Jurkat, Clone E6-1 (cell line): ENCODE measurements around the gene FOXO3.

Experiments used
- DNase-seq: peaks from one replicate; pipeline ENCODE4 v3.0.0-alpha.2; 2011; ENCODE audit warnings: low read depth, low spot score
- H3K4me3 ChIP-seq: 2 replicates; pipeline ENCODE4 v1.5.1; 2011; ENCODE audit warnings: mild to moderate bottlenecking, low read length, control low read depth, moderate library complexity

FOXO3 gene

DNA sequence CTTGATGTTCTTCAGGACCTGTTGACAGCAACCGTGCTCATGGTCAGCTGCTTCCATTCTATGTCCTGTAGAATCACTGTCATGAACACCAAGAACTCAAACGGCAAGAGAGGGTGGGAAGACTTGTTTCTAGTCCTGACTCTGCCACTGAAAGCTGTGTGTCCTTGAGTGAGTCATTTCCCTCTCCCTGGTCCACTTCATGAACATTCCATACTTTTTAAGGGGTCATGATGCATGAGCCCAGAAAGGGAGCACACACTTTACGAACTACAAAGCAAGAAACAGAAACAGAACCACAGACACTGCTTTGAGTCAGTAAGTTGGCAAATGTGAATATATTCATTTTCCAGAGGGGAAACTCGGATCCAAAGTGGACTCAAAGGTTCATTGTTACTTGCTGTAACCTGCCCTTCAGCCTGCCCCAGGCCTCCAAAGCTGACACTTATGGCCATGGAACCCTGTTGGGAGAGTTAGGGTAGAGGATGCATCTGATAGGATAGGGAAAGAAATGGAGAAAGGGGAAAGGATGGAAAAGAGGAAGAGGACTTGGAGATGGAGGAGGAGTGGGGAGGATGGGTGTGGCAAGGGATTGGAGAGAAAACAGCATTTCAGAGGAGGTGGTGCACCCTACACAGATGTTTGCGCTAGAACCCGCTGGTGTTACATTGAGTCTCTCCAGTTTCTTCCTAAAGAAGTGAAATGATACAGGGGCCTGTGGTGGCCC, 129.8 kb downstream of the FOXO3 start:
- DNase-seq: no peak
- no peak overlapping the region for H3K4me3 ChIP-seq

DNA sequence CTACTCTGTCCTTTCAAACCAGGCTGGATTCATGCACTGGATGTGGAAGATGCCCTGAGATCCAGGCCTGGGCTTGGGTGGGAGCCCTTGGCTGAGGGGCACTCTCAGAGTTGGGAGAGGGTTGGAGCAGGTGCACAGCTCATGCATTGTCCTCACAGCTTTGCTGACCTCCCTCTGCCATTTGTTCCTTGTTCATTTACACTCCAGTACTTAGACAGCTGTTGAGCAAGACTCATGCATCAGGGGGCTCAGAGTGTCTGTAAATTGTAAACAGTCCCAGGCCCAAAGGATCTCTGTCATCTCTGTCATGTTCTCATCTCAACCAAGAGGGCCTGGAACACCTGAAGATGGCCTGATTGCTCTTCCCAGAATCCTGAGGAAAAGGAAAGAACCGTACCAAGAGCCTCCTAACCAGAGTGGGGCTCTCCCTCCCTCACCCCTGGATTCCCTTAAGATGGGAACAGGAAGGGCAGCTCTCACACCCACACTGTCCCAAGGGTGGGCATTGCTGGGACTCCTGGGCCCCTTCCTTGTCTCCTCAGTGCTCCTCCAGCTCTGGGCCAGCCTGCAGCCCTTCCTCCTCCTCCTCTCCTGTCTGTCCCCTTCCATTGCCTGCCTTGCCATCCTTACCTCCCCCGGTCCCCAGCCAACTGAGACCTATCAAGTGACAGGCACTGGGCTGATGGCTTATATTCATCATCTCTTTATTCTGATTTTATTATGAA, 132.9 kb downstream of the FOXO3 start:
- no peak overlapping the region for H3K4me3 ChIP-seq

DNA sequence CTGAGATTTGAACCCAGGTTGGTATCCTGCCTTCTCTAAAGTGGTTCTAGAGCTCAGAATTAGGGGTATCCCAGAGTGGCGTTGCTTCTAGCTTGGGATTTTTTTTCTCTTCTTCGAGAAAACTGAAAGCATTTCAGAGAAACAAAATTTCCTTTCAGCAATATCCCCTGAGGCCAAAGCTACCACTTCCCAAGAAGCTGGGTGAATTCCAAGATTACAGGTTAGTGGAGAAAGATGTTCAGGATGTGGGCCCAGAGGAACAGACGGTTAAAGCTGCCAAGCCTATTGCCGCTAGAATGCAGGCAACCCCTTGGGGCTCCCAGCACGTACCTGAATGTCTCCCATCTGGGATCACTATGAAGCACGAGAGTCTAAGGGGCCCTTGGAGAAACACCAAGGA, 134.1 kb downstream of the FOXO3 start:
- DNase-seq: no peak
- no peak overlapping the region for H3K4me3 ChIP-seq

More for the DNA sequence above, 132.9 kb downstream of the FOXO3 start:
- DNase-seq: no peak

DNA sequence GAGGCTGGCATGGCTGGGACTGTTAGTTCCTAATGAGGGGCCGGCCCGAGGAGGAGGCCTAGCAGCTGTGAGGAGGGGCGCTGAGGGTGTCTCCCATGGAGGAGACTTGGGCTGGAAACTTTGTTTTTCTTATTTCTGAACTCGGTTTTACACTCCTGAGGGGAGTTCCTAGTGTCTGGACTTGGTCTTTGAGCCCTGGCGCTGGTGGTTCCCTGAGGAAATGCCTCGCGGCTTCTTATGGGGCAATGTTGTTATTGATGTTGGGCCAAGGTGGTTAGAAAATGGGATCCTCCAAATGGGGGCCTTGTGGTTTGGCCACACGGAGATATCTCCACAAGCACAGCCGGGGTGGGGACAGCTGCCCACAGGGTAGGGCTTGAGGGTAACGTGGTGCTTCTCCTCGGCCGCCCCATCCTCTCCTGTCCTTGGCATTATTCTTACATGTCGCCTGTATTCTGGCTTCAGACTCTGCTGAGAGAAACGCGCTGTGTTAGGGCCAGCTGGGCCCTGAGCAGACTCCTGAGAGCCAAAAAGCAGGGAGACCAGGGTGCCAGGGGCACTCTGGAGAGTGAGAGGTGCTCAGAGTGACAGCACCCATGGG, 136.9 kb downstream of the FOXO3 start:
- H3K4me3 ChIP-seq: no peak overlapping the region
- DNase-seq: no peak

DNA sequence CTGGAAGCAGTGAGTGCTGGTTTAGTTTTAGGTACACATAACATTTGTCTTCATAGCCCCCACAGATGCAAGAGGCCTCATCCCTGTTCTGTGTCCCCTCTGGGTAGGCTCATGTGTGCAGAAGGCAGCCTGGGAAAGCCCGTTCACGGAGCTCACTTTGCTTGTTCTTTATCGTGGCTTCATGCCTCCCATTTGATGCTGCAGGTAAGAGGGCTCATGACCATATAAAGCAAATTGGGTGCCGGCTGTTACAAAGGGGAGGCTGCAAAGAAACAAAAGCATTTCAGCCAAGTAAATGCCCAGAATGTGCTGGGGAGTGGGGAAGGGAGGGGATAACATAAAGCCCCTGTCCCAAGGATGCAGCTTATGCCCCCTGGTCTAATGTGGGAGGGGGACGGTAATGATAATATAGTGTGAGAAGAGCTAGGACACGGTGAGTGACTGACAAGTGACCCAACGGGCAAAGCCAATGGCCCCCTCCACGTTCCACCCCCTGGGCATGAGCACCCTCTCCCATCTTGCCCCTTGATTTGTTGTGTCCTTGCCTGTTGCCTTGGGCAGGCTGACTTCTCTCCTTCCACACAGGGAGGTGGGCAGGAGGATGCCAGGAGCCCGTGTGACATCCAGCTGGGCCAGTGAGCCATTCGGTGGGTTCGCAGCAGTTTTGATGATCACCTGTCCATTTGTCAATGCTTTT, 138.0 kb downstream of the FOXO3 start:
- no peak for DNase-seq
- H3K4me3 ChIP-seq: no peak overlapping the region

DNA sequence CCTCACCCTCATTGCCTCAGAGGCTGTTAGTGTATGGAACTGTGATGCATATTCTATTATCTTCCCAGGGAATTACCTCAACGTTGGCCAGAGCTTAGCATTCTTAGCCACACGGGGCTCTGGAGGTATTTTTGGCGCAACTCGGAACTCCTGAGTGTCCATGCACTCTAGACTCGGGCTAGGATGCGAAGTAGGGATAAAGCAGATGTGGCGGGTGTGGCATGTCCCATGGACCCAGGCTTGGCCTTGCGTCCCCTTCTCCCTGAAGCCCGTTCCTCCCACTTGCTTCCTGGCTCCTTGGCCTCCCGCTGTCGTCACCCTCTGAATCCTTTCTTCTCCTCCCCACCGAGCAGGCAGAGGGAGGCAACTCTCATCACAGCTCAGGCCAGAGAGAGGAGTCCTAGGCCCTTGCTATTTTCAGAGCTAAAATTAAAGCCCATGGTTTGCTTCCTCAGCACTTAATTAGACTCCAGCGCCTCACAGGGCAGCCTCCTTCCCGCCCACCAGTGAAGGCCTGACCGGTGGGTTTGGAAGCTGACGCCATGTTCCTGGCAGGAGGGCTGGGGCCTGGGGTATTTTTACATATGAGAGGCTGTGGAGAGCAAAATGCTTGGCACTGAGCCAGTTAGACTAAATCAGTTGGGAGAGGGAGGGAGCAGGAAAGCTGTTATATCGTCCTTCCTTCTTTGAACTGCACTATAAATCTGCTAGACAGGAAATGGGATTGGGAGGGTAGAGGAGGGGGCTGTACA, 138.7 kb downstream of the FOXO3 start:
- no peak overlapping the region for H3K4me3 ChIP-seq
- no peak for DNase-seq

DNA sequence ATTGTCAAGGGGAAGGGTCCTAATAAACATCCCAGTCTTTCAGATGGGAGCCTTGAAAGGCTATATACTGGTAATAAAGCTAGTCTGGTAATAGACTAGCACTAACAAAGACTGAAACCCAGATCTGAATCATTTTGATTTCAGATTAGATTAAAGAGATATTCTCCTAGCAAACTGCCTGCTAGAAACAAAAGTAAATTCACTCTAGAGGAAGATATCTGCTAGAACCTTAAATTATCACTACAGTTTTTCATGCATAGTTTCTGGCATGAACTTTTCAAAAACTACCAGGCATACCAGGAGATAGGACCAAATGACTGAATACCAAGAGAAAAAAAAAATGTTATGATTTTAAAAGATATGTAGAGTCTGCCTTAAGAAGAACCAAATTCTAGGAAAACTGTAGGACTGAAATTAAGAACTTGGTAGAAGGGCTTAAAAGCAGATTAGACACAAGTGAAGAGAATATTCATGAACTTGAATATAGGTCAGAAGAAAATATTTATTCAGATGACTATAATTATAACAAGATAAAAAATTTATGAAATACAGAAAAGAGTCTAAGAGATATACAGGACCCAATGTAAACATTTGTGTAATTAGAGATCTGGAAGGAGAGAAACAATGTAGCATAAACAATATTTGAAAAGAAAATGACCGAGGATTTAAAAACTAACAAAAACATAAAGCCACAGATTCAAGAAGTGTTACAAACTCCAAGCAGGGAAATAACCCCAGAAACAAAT, 141.6 kb downstream of the FOXO3 start:
- no peak overlapping the region for H3K4me3 ChIP-seq
- DNase-seq: no peak

DNA sequence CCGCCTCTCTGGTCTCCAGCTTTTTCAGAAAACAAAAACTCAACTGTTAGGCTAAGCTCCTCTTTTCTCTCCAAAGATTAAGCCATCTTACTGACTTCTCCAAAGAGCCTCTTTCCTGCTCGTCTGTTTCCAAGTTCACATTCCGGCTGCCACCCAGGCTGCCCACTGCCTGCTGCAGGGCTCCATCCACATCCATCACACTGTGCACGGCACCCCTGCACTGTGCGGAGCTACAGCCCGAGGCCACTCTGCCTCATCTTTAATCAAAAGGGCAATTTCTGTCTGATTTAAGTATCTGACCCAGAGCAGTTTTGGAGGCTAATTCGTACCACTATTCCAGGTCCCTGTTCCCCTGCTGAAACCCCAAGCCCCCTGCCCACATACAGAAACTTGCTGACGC, 145.9 kb downstream of the FOXO3 start:
- no peak for DNase-seq
- H3K4me3 ChIP-seq: no peak overlapping the region

DNA sequence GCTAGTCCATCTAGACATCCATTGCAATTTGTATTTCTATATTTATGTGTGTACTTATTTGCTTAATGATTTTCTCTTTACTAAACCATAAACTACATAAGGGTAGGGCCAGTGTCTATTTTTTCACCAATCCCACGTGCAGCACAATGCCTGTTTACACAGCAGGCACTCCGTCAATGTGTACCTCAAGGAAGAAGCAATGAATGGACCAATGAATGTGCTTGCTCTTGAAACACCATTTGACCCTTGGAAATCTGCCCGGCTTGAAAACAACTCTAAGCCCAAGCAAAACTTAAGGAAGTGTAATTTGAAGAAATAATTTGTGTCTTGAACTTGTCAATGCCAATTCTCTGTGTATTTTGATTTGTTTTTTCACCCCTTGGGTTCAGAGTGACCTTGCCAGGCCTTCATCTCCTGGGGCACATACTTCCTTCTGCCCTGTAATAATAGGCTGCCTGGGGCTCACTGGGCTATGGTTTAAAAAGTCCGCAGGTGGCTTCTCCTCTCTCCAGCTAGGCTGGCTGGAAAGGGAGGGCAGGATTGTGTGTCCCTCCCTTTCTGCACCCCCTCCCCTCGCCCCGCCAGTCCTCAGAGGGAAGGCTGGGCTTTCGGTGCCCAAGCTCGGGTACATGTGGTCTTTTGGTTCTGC, 146.7 kb downstream of the FOXO3 start:
- DNase-seq: no peak
- no peak overlapping the region for H3K4me3 ChIP-seq

DNA sequence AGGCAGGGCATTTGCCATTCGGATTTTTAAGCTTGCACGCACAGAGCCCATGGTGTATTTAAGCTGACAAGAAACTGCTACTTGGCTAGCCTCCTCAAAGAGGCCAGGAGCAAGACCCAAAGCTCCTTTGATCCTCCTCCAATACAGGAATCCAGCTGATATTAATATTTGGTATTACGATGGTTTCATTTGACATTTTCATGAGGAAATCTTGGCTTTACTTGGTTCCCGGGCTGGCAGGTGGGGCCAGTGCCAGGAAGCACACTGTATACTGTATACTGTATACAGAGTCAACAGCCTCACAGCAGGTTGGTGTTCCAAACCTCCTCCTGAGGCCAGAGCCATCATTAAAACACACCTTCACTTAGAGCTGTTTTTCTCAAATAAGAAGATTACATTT, 149.3 kb downstream of the FOXO3 start:
- DNase-seq: no peak
- H3K4me3 ChIP-seq: no peak overlapping the region

DNA sequence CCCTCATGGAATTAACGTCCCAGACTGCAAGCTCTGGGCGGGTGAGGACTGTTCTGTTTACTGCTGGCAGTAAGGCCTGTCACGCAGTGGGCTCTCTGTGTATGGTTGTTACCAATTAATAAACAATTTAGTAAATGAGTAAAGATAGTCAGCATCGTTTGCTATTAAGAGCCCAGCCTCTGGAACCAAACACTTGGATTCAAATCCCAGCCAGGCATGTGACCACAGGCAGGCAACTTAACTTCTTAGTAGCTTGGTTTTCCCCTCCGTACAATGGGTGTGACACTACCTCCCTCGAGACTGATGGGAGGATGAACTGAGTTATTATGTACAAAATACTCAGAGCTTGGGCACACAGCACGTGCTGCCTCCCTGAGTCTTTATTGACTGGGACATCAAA, 149.8 kb downstream of the FOXO3 start:
- DNase-seq: no peak

DNA sequence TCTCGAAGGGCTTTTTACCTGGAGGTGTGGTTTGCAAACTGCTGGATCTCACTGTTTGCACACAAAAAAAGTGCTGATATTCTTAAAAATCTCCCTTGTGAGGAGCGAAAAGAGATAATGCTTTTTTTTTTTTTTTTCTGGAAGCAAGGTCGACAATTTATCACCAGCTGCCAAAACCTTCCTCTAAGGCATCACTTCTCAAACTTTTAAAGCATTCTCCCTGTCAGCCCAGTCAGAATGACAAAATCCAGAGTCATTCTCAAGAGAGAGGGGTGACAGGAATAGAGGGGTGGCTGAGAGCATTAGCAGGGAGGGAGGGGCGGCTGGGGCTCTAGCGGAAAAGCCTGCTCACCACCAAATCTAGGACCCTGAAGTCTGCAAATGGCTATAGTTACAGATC, 150.4 kb downstream of the FOXO3 start:
- DNase-seq: no peak
- no peak overlapping the region for H3K4me3 ChIP-seq

More for the DNA sequence above, 149.8 kb downstream of the FOXO3 start:
- no peak overlapping the region for H3K4me3 ChIP-seq

DNA sequence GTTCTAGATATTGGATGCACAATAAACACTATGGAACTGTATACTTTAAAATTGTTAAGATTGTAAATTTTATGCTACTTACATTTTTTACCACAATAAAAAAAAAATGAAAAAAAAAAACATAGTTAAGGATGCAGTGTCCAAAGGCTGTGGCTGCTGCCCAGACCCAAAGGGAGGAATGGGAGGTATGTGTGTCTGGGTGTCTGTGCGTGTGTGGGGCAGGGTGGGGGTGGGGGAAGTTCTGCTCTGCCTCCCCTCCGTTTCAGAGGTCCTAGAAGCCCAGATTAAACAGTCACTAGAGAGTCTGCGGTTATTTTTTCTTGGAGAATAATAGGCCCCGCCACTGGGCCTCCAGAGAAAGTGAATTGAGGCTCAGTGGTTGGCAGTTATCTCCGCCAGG, 151.1 kb downstream of the FOXO3 start:
- DNase-seq: no peak

DNA sequence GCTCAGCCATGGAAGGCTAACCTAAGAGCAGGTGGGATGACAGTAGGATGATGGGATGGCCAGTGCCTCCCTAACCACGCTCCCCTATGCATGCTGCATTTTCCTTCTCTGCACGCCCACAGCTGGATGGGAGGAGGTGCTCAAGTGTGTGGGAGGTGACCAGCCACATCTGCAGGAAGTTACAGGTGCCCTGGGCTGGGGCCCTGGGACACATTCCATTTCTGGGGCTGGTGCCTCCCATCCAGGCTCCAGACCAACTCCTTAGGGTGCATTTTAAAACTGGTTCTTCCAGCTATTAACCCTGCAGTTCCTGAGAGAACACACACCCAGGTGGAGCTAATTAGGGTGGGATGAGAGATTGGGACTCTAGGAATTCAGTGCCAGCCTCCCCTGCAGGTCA, 152.2 kb downstream of the FOXO3 start:
- DNase-seq: no peak
- H3K4me3 ChIP-seq: no peak overlapping the region

More for the DNA sequence above, 151.1 kb downstream of the FOXO3 start:
- no peak overlapping the region for H3K4me3 ChIP-seq

DNA sequence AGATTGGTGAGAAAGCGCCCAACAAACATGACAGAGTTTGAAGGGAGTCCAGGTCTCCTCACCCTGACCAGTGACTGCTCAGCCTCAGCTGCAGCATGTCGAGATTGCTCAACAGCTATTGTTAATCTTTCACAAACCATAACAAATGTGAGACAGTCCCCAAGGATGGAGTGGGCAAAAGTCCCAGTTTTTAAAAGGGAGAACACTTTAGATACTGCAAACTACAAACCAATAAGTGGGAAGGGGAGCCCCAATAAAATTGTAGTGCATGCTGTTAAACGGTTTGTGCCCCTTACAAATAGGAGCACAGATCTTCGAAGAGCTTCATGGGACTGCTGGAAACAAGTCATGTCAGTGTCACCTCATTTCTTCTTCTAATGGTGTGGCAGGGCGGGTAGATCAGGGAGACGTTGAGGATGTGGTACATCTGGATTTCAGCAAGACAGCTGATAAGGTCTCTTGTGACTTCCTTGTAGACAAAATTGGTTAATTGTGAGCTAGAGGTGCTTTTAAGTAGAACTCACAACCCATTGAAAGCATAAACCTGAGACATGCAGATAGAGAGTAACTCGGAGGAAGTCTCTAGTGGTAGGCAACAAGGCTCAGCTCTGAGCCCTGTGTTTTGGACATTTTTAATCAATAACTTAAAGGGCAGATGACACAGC, 153.5 kb downstream of the FOXO3 start:
- H3K4me3 ChIP-seq: no peak overlapping the region
- peak; percentile 96 for DNase-seq

DNA sequence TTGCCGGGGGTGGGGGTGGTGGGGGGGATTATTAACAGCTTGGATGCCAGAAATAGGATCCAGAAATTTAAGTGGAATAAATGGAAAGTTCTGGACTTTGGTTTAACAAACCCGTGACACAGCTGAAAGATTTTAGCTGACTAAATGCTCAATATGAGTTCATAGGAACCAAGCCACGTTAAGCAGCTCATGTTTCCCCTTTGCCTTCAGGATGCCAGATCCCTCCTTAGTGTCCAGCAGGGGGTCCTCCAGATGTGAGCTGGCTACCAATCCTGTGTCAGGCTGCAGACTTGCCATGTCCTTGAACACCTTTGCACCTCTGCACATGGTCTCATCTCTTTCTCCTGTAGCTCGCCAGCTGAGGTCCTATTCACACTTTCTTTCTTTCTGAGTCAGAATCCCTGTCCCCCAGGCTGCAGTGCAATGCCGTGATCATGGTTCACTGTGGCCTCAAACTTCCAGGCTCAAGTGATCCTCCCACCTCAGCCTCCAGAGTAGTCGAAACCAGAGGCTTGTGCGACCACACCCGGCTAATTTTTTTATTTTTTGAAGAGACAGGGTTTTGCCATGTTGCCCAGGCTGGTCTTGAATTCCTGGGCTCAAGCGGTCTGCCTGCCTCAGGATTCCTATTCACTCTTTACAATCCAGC, 154.2 kb downstream of the FOXO3 start:
- DNase-seq: peak; percentile 31
- H3K4me3 ChIP-seq: no peak overlapping the region

DNA sequence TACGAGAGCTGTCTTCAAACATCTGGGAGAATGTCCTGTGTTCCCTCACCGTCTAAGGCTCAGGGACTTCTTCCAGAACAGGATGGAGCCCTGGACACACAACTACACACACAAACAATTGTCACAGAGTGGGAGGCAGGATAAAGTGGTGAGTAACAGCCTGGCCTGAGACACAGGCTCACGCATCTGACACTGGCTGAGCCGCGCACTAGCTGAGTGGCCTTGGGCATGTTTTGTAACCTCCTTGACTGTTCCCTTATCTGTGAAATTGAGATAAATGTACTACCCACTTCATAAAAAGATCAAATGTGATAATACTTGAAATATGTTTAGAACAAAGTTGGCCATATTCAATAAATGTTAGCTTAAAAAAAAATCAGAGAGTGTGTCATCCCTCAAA, 155.1 kb downstream of the FOXO3 start:
- no peak overlapping the region for H3K4me3 ChIP-seq

More for the DNA sequence above, 155.1 kb downstream of the FOXO3 start:
- DNase-seq: no peak
